Astrocyte of the cerebellum (primary cell): ENCODE data around the gene MACO1.

ENCODE experiments used
- DNase-seq: peaks from one replicate; pipeline ENCODE4 v3.0.0-alpha.2; 2011; ENCODE audit warnings: low read depth
- H3K4me3 ChIP-seq: 2 replicates; pipeline ENCODE4 v1.5.1; 2011; ENCODE audit warnings: mild to moderate bottlenecking, low read depth, low read length, moderate library complexity
- CTCF ChIP-seq: IDR thresholded peaks from 2 replicates; pipeline ENCODE4 v1.5.1; 2012; ENCODE audit warnings: low read length, low read depth, moderate library complexity, mild to moderate bottlenecking; ENCODE audit errors: missing control alignments
- in situ Hi-C: cut with HindIII; loops from 2 replicates; pipeline ENCODE4 v1.10.0; 2017; ENCODE audit warnings: low sequenced_read_pairs

The MACO1 gene

GRCh38 chr1:25541425-25541824, 110.7 kb downstream of the MACO1 start:
- no peak overlapping the region for H3K4me3 ChIP-seq
- no peak for DNase-seq
- TF ChIP-seq CTCF = no peak
- in situ Hi-C loops = no loop called here

DNA sequence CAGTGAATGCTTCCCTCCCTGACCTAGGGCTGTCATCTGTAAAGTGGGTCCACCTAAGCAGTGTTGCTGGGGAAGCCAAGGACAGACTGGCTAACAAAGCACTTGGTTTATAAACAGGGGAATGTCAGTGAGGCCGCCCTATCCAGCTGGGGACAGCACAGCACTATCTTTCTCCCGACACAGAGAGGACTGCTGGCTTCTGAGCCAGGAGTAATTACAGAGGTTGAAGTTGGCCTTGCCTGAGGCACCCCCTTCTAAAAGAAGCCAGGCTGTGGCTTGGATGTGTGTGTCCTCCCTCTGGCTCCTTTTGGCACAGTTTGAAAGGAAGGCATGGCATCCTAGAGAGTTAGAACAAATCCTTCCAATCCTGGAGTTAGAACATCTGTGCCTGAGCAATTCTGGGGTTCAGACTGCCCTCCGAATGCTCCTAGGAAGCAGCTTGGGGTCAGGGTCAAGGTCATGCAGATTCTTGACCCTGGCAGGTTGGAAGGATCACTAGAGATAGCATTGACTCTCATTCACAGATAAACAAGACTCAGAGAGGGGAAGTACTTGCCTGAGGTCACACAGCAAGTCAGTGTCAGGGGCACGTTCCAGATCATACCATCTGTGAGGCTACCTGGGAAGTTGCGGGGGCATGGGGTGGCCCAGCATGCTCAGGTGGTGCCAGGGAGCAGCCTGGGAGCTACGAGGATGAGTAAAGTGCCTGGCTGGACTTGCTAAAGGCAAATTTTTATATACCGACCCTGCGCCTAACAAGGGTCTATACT, 111.4 kb downstream of the MACO1 start:
- no peak for TF ChIP-seq CTCF
- H3K4me3 ChIP-seq = no peak overlapping the region
- no peak for DNase-seq
- in situ Hi-C loops = no loop called here

DNA sequence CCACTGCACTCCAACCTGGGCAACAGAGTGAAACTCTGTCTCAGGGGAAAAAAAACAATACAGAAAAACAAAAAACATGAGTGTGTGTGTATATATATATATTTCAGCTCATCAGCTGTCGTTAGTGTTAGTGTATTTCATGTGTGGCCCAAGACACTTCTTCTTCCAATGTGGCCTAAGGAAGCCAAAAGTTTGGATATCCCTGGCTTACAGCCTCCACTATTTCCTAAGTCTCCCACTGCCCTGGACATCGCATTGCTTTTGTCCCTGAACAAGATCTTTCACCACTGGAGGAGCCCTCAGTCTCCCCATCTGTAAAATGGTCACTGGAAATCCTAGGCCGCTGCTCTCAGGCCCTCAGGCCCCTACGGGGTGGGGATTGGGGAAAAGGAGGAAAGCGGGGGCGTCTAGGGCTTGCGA, 112.3 kb downstream of the MACO1 start:
- TF ChIP-seq CTCF = no peak
- in situ Hi-C loops = no loop called here
- DNase-seq = no peak
- peak overlapping the region; percentile 73 for H3K4me3 ChIP-seq

- DNase-seq = peak; percentile 22
- in situ Hi-C loops = no loop called here
- no peak for TF ChIP-seq CTCF
These were observed 112.9 kb downstream of the MACO1 start, which contains the start of gene LDLRAP1 for GRCh38 chr1:25543425-25544242. TSS of gene LDLRAP1 (plus strand) at chr1:25543606. CDS start at chr1:25543699, 93 bp downstream.

GRCh38 chr1:25544243-25544764, 113.6 kb downstream of the MACO1 start:
- no peak for DNase-seq

More at GRCh38 chr1:25543425-25544242, 112.9 kb downstream of the MACO1 start, which contains the start of gene LDLRAP1:
- peak within 1 kb of the TSS; percentile 73 for H3K4me3 ChIP-seq

More at GRCh38 chr1:25544243-25544764, 113.6 kb downstream of the MACO1 start:
- in situ Hi-C loops = no loop called here
- peak overlapping the region; percentile 73 for H3K4me3 ChIP-seq
- no peak for TF ChIP-seq CTCF
